ENCODE results near the gene CDKN1B.

The CDKN1B gene

GRCh38 chr12:12725086-12725955 lies 8.2 kb downstream of the CDKN1B start:
- Histone ChIP-seq H3K27me3 (ENCODE audit: low read depth, low read length) (no peaks in the 10 kb centered on the region), H3K4me1 (ENCODE audit: control insufficient read depth in 1 of 2, insufficient read depth in 2 of 2, low read length in 2 of 2) (peaks cover 8 to 25% of the 10 kb centered on the region in 2 donors)

GRCh38 chr12:12725956-12726554 lies 8.9 kb downstream of the CDKN1B start:
- no peaks in the 10 kb centered on the region for H3K9me3 ChIP-seq (ENCODE audit: control insufficient read depth in 1 of 2, low read length in 2 of 2)
- H3K4me1 ChIP-seq (ENCODE audit: control insufficient read depth in 1 of 2, insufficient read depth in 2 of 2, low read length in 2 of 2) = peaks cover 8 to 20% of the 10 kb centered on the region in 2 donors
- no peaks in the 10 kb centered on the region for H3K27me3 ChIP-seq (ENCODE audit: low read depth, low read length)
- peaks cover 5 to 11% of the 10 kb centered on the region in 2 donors for H3K36me3 ChIP-seq (ENCODE audit: control insufficient read depth in 1 of 2, insufficient read depth in 2 of 2, low read length in 2 of 2)
- H3K27ac ChIP-seq (ENCODE audit: low read length) = peak overlapping the region; percentile 98
- H3K4me3 ChIP-seq (ENCODE audit: low read depth in 1 of 2, low read length in 2 of 2) = peak overlapping the region; percentile 70 to 81

More at GRCh38 chr12:12725086-12725955, 8.2 kb downstream of the CDKN1B start:
- H3K36me3 ChIP-seq (ENCODE audit: control insufficient read depth in 1 of 2, insufficient read depth in 2 of 2, low read length in 2 of 2) = peaks cover 11 to 13% of the 10 kb centered on the region in 2 donors
- no peaks in the 10 kb centered on the region for H3K9me3 ChIP-seq (ENCODE audit: control insufficient read depth in 1 of 2, low read length in 2 of 2)
- H3K27ac ChIP-seq (ENCODE audit: low read length) = peak overlapping the region; percentile 98
- peak overlapping the region; percentile 70 to 81 for H3K4me3 ChIP-seq (ENCODE audit: low read depth in 1 of 2, low read length in 2 of 2)

GRCh38 chr12:12726555-12727093 lies 9.5 kb downstream of the CDKN1B start:
- H3K4me1 ChIP-seq (ENCODE audit: control insufficient read depth in 1 of 2, insufficient read depth in 2 of 2, low read length in 2 of 2) = peaks cover 5 to 15% of the 10 kb centered on the region in 2 donors
- H3K27ac ChIP-seq (ENCODE audit: low read length) = peak overlapping the region; percentile 98
- H3K27me3 ChIP-seq (ENCODE audit: low read depth, low read length) = no peaks in the 10 kb centered on the region
- H3K4me3 ChIP-seq (ENCODE audit: low read depth in 1 of 2, low read length in 2 of 2) = peak overlapping the region; percentile 70 to 81
- peaks cover under 1 to 5% of the 10 kb centered on the region in 2 donors for H3K36me3 ChIP-seq (ENCODE audit: control insufficient read depth in 1 of 2, insufficient read depth in 2 of 2, low read length in 2 of 2)
- no peaks in the 10 kb centered on the region for H3K9me3 ChIP-seq (ENCODE audit: control insufficient read depth in 1 of 2, low read length in 2 of 2)

- Histone ChIP-seq H3K36me3 (ENCODE audit: control insufficient read depth in 1 of 2, insufficient read depth in 2 of 2, low read length in 2 of 2) (no peaks in the 10 kb centered on the region), H3K4me1 (ENCODE audit: control insufficient read depth in 1 of 2, insufficient read depth in 2 of 2, low read length in 2 of 2) (no peaks in the 10 kb centered on the region), H3K4me3 (ENCODE audit: low read depth in 1 of 2, low read length in 2 of 2) (no peak overlapping the region), H3K27ac (ENCODE audit: low read length) (no peak overlapping the region), H3K27me3 (ENCODE audit: low read depth, low read length) (no peaks in the 10 kb centered on the region), H3K9me3 (ENCODE audit: control insufficient read depth in 1 of 2, low read length in 2 of 2) (no peaks in the 10 kb centered on the region)
Observed at GRCh38 chr12:12731178-12731577, 14.0 kb downstream of the CDKN1B start.

- Histone ChIP-seq H3K4me1 (ENCODE audit: control insufficient read depth in 1 of 2, insufficient read depth in 2 of 2, low read length in 2 of 2) (peaks cover 0 to 4% of the 10 kb centered on the region in 2 donors), H3K27me3 (ENCODE audit: low read depth, low read length) (no peaks in the 10 kb centered on the region), H3K4me3 (ENCODE audit: low read depth in 1 of 2, low read length in 2 of 2) (no peak overlapping the region), H3K27ac (ENCODE audit: low read length) (no peak overlapping the region), H3K9me3 (ENCODE audit: control insufficient read depth in 1 of 2, low read length in 2 of 2) (no peaks in the 10 kb centered on the region), H3K36me3 (ENCODE audit: control insufficient read depth in 1 of 2, insufficient read depth in 2 of 2, low read length in 2 of 2) (no peaks in the 10 kb centered on the region)
Observed at GRCh38 chr12:12731785-12732184, 14.6 kb downstream of the CDKN1B start.

- H3K27me3 ChIP-seq (ENCODE audit: low read depth, low read length) = no peaks in the 10 kb centered on the region
- no peaks in the 10 kb centered on the region for H3K36me3 ChIP-seq (ENCODE audit: control insufficient read depth in 1 of 2, insufficient read depth in 2 of 2, low read length in 2 of 2)
- no peak overlapping the region for H3K4me3 ChIP-seq (ENCODE audit: low read depth in 1 of 2, low read length in 2 of 2)
- peaks cover 0 to 4% of the 10 kb centered on the region in 2 donors for H3K4me1 ChIP-seq (ENCODE audit: control insufficient read depth in 1 of 2, insufficient read depth in 2 of 2, low read length in 2 of 2)
- H3K27ac ChIP-seq (ENCODE audit: low read length) = no peak overlapping the region
- no peaks in the 10 kb centered on the region for H3K9me3 ChIP-seq (ENCODE audit: control insufficient read depth in 1 of 2, low read length in 2 of 2)
Observed at GRCh38 chr12:12733118-12733517, 15.9 kb downstream of the CDKN1B start.

GRCh38 chr12:12734054-12734453 lies 16.9 kb downstream of the CDKN1B start:
- H3K4me3 ChIP-seq (ENCODE audit: low read depth in 1 of 2, low read length in 2 of 2) = no peak overlapping the region
- peaks cover 0 to 4% of the 10 kb centered on the region in 2 donors for H3K4me1 ChIP-seq (ENCODE audit: control insufficient read depth in 1 of 2, insufficient read depth in 2 of 2, low read length in 2 of 2)
- H3K36me3 ChIP-seq (ENCODE audit: control insufficient read depth in 1 of 2, insufficient read depth in 2 of 2, low read length in 2 of 2) = no peaks in the 10 kb centered on the region
- no peaks in the 10 kb centered on the region for H3K27me3 ChIP-seq (ENCODE audit: low read depth, low read length)
- H3K9me3 ChIP-seq (ENCODE audit: control insufficient read depth in 1 of 2, low read length in 2 of 2) = no peaks in the 10 kb centered on the region
- H3K27ac ChIP-seq (ENCODE audit: low read length) = peak overlapping the region; percentile 57

- Histone ChIP-seq H3K36me3 (ENCODE audit: control insufficient read depth in 1 of 2, insufficient read depth in 2 of 2, low read length in 2 of 2) (no peaks in the 10 kb centered on the region), H3K4me1 (ENCODE audit: control insufficient read depth in 1 of 2, insufficient read depth in 2 of 2, low read length in 2 of 2) (peaks cover 0 to 4% of the 10 kb centered on the region in 2 donors), H3K9me3 (ENCODE audit: control insufficient read depth in 1 of 2, low read length in 2 of 2) (no peaks in the 10 kb centered on the region), H3K4me3 (ENCODE audit: low read depth in 1 of 2, low read length in 2 of 2) (peak overlapping the region in 1 of 2 donors; percentile 22), H3K27ac (ENCODE audit: low read length) (peak overlapping the region; percentile 57), H3K27me3 (ENCODE audit: low read depth, low read length) (no peaks in the 10 kb centered on the region)
Observed at GRCh38 chr12:12734561-12735071, 17.4 kb downstream of the CDKN1B start.

- Histone ChIP-seq H3K27me3 (ENCODE audit: low read depth, low read length) (no peaks in the 10 kb centered on the region), H3K4me1 (ENCODE audit: control insufficient read depth in 1 of 2, insufficient read depth in 2 of 2, low read length in 2 of 2) (peaks cover 0 to 4% of the 10 kb centered on the region in 2 donors), H3K4me3 (ENCODE audit: low read depth in 1 of 2, low read length in 2 of 2) (peak overlapping the region in 1 of 2 donors; percentile 22), H3K36me3 (ENCODE audit: control insufficient read depth in 1 of 2, insufficient read depth in 2 of 2, low read length in 2 of 2) (no peaks in the 10 kb centered on the region), H3K27ac (ENCODE audit: low read length) (peak overlapping the region; percentile 57), H3K9me3 (ENCODE audit: control insufficient read depth in 1 of 2, low read length in 2 of 2) (no peaks in the 10 kb centered on the region)
Observed at GRCh38 chr12:12735301-12735700, 18.1 kb downstream of the CDKN1B start.

- peaks cover 0 to 4% of the 10 kb centered on the region in 2 donors for H3K4me1 ChIP-seq (ENCODE audit: control insufficient read depth in 1 of 2, insufficient read depth in 2 of 2, low read length in 2 of 2)
- H3K36me3 ChIP-seq (ENCODE audit: control insufficient read depth in 1 of 2, insufficient read depth in 2 of 2, low read length in 2 of 2) = no peaks in the 10 kb centered on the region
- no peaks in the 10 kb centered on the region for H3K27me3 ChIP-seq (ENCODE audit: low read depth, low read length)
- no peaks in the 10 kb centered on the region for H3K9me3 ChIP-seq (ENCODE audit: control insufficient read depth in 1 of 2, low read length in 2 of 2)
- peak overlapping the region in 1 of 2 donors; percentile 10 for H3K4me3 ChIP-seq (ENCODE audit: low read depth in 1 of 2, low read length in 2 of 2)
- peak overlapping the region; percentile 47 for H3K27ac ChIP-seq (ENCODE audit: low read length)
Observed at GRCh38 chr12:12736759-12737676, 19.9 kb downstream of the CDKN1B start.
